Stimulated activated naive B cell treated with anti-CD40 and anti-IgM and Interleukin-4, amounts not matched to agents 10 μg/mL and 1 μg/mL and 100 μg/mL, for 72 hours (primary cell): ENCODE measurements around the gene OSBPL10.
"Not testable (repeated sequence)": the region's sequence is repeated elsewhere in the genome, so short reads cannot be mapped to it uniquely, and the experiment has no call there.

Source experiments
- ATAC-seq, 2 donors: fragments of 150-1000 bp; cut with Tn5 transposase; replicated peaks; 2 replicates each; pipeline ENCODE4 v1.10.0; 2021; ENCODE audit warnings: moderate library complexity in 1 of 2
- DNase-seq: peaks from one replicate; pipeline ENCODE4 v3.0.0; 2021
- H3K27ac Mint-ChIP-seq: one replicate; pipeline ENCODE4 v1.8.0; 2022; ENCODE audit warnings: mild to moderate bottlenecking, mixed read lengths
- H3K27me3 Mint-ChIP-seq, 2 donors: one replicate each; pipeline ENCODE4 v1.8.0; 2022; ENCODE audit warnings: mixed read lengths in 2 of 2
- H3K36me3 Mint-ChIP-seq, 2 donors: one replicate each; pipeline ENCODE4 v1.8.0; 2022; ENCODE audit warnings: mixed read lengths in 2 of 2, mild to moderate bottlenecking in 1 of 2
- H3K4me1 Mint-ChIP-seq, 2 donors: one replicate each; pipeline ENCODE4 v1.8.0; 2022; ENCODE audit warnings: mixed read lengths in 2 of 2, mild to moderate bottlenecking in 1 of 2
- H3K4me3 Mint-ChIP-seq, 2 donors: one replicate each; pipeline ENCODE4 v1.8.0; 2022; ENCODE audit warnings: mild to moderate bottlenecking in 2 of 2, mixed read lengths in 2 of 2, moderate library complexity in 1 of 2
- H3K9me3 Mint-ChIP-seq, 2 donors: one replicate each; pipeline ENCODE4 v1.8.0; 2022; ENCODE audit warnings: mixed read lengths in 2 of 2, mild to moderate bottlenecking in 1 of 2

OSBPL10 gene, protein sequence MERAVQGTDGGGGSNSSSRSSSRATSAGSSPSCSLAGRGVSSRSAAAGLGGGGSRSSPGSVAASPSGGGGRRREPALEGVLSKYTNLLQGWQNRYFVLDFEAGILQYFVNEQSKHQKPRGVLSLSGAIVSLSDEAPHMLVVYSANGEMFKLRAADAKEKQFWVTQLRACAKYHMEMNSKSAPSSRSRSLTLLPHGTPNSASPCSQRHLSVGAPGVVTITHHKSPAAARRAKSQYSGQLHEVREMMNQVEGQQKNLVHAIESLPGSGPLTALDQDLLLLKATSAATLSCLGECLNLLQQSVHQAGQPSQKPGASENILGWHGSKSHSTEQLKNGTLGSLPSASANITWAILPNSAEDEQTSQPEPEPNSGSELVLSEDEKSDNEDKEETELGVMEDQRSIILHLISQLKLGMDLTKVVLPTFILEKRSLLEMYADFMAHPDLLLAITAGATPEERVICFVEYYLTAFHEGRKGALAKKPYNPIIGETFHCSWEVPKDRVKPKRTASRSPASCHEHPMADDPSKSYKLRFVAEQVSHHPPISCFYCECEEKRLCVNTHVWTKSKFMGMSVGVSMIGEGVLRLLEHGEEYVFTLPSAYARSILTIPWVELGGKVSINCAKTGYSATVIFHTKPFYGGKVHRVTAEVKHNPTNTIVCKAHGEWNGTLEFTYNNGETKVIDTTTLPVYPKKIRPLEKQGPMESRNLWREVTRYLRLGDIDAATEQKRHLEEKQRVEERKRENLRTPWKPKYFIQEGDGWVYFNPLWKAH

GRCh38 chr3:31981206-31982181 lies at the start of gene OSBPL10, which contains the start of gene ZNF860:
Gene OSBPL10 (minus strand): TSS chr3:31981262. CDS start chr3:31981179, 83 bp downstream.
Gene ZNF860 (plus strand): TSS chr3:31981750. CDS start chr3:31989080, 7,330 bp downstream.
- Mint-ChIP-seq H3K27me3 (no peaks in the 10 kb centered on the region), H3K4me3 (peak within 1 kb of the TSS; percentile 94 to 99), H3K36me3 (peaks cover 27 to 56% of the 10 kb centered on the region in 2 donors), H3K27ac (peak within 1 kb of the TSS; percentile 99), H3K9me3 (peaks cover 0 to 2% of the 10 kb centered on the region in 2 donors), H3K4me1 (peaks cover 58 to 76% of the 10 kb centered on the region in 2 donors)
- peak; percentile 54 for DNase-seq
- ATAC-seq: peak; percentile 69

DNA sequence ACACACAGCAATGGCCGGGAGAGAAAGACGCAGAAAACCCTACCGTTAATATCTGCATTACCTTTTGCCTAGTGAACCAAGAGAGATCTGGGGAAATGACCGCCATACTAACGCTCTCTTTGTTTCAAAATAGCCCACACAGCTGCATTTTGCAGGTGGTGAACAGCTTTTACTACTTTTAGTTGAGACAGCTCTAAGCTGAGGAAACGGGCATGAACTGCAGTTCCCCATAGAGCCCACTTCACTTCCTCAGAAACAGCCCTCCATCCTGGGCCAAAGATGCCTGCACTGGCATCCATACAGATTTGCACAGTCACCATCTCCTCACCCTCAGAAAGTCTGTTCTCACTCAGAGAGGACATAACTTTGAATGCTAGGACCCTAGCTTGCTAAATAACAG lies 45.5 kb upstream of the OSBPL10 start:
- ATAC-seq: peak; percentile 91 to 94
- H3K9me3 Mint-ChIP-seq: no peaks in the 10 kb centered on the region
- DNase-seq: peak; percentile 23
- no peaks in the 10 kb centered on the region for H3K36me3 Mint-ChIP-seq
- H3K27ac Mint-ChIP-seq: peak overlapping the region; percentile 3
- peak overlapping the region; percentile 25 to 60 for H3K4me3 Mint-ChIP-seq
- H3K27me3 Mint-ChIP-seq: no peaks in the 10 kb centered on the region
- H3K4me1 Mint-ChIP-seq: peaks cover 24 to 36% of the 10 kb centered on the region in 2 donors

DNA sequence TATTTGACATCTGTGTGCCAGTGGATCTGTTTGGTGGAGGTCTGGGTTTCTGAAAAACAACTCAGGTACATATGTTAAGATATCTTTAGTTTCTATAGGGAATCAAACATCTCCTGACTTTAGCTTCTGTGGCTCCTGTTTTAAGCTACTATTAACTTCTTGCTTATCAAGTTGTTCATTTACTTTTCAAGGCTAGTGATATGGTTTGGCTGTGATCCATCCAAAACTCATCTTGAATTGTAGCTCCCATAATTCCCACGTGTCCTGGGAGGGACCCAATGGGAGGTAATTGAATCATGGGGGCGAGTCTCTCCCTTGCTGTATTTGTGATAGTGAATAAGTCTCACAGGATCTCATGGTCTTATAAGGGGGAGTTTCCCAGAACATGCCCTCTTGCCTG lies 41.9 kb upstream of the OSBPL10 start:
- ATAC-seq: no peak
- H3K4me1 Mint-ChIP-seq: peaks cover 26 to 34% of the 10 kb centered on the region in 2 donors

GRCh38 chr3:32021748-32022147 lies 40.7 kb upstream of the OSBPL10 start:
- ATAC-seq (no peak), DNase-seq (no peak)
- no peaks in the 10 kb centered on the region for H3K27me3 Mint-ChIP-seq
- no peaks in the 10 kb centered on the region for H3K36me3 Mint-ChIP-seq
- peaks cover 22 to 27% of the 10 kb centered on the region in 2 donors for H3K4me1 Mint-ChIP-seq
- no peaks in the 10 kb centered on the region for H3K9me3 Mint-ChIP-seq
- no peak overlapping the region for H3K27ac Mint-ChIP-seq
- no peak overlapping the region for H3K4me3 Mint-ChIP-seq

More for the DNA sequence above, 41.9 kb upstream of the OSBPL10 start:
- no peak for DNase-seq
- Mint-ChIP-seq H3K36me3 (no peaks in the 10 kb centered on the region), H3K9me3 (no peaks in the 10 kb centered on the region), H3K27me3 (no peaks in the 10 kb centered on the region), H3K4me3 (no peak overlapping the region), H3K27ac (no peak overlapping the region)

- Mint-ChIP-seq H3K27ac (no peak overlapping the region), H3K27me3 (no peaks in the 10 kb centered on the region), H3K36me3 (no peaks in the 10 kb centered on the region), H3K9me3 (no peaks in the 10 kb centered on the region), H3K4me1 (peaks cover 16 to 21% of the 10 kb centered on the region in 2 donors), H3K4me3 (no peak overlapping the region)
- no peak for DNase-seq
- no peak for ATAC-seq
Observed at GRCh38 chr3:32021155-32021554, 40.1 kb upstream of the OSBPL10 start.

- H3K9me3 Mint-ChIP-seq: no peaks in the 10 kb centered on the region
- H3K4me3 Mint-ChIP-seq: no peak overlapping the region
- H3K36me3 Mint-ChIP-seq: no peaks in the 10 kb centered on the region
- no peaks in the 10 kb centered on the region for H3K27me3 Mint-ChIP-seq
- ATAC-seq: peak in 1 of 2 donors; percentile 61
- DNase-seq: no peak
- H3K27ac Mint-ChIP-seq: peak overlapping the region; percentile 25
- H3K4me1 Mint-ChIP-seq: peaks cover 14% of the 10 kb centered on the region in 2 donors
Observed at GRCh38 chr3:32018757-32019564, 37.9 kb upstream of the OSBPL10 start.

DNA sequence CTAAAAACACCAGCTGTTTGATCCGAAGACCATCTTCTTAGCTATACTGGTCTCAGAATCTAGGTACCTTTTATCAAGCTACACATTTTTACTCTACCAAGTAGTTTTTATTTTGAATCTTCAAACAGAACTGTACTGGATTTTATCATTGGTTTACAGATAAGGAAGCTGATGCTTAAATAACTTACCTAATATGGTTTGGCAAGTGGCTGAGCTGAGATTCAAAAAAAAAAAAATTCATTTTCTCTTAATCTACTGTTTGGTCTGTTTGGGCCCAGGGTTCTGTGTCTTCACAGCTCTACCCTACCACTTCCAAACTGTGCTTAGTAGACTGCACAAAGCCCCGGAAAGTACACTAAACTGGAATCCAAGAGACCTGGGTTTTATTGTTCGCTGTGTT lies 36.2 kb upstream of the OSBPL10 start:
- Mint-ChIP-seq H3K27ac (no peak overlapping the region), H3K27me3 (no peaks in the 10 kb centered on the region), H3K9me3 (peaks cover 4% of the 10 kb centered on the region in 2 donors), H3K4me1 (peaks cover 11 to 14% of the 10 kb centered on the region in 2 donors), H3K36me3 (peaks cover 0 to 8% of the 10 kb centered on the region in 2 donors), H3K4me3 (no peak overlapping the region)
- DNase-seq (no peak), ATAC-seq (no peak)

DNA sequence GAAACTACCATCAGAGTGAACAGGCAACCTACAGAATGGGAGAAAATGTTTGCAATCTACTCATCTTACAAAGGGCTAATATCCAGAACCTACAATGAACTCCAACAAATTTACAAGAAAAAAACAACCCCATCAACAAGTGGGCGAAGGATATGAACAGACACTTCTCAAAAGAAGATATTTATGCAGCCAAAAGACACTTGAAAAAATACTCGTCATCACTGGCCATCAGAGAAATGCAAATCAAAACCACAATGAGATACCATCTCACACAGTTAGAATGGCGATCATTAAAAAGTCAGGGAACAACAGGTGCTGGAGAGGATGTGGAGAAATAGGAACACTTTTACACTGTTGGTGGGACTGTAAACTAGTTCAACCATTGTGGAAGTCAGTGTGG lies 34.6 kb upstream of the OSBPL10 start:
- H3K9me3 Mint-ChIP-seq, H3K4me3 Mint-ChIP-seq, DNase-seq, H3K27ac Mint-ChIP-seq, H3K27me3 Mint-ChIP-seq, ATAC-seq: not testable (repeated sequence)
- Mint-ChIP-seq H3K4me1 (peaks cover 11 to 18% of the 10 kb centered on the region in 2 donors), H3K36me3 (peaks cover 0 to 14% of the 10 kb centered on the region in 2 donors)

GRCh38 chr3:32010699-32011098 lies 29.6 kb upstream of the OSBPL10 start:
- not testable (repeated sequence) for H3K27me3 Mint-ChIP-seq, ATAC-seq, H3K4me3 Mint-ChIP-seq, DNase-seq, H3K9me3 Mint-ChIP-seq
- peak overlapping the region; percentile 47 for H3K27ac Mint-ChIP-seq
- peaks cover 18 to 20% of the 10 kb centered on the region in 2 donors for H3K4me1 Mint-ChIP-seq
- peaks cover 4 to 27% of the 10 kb centered on the region in 2 donors for H3K36me3 Mint-ChIP-seq

DNA sequence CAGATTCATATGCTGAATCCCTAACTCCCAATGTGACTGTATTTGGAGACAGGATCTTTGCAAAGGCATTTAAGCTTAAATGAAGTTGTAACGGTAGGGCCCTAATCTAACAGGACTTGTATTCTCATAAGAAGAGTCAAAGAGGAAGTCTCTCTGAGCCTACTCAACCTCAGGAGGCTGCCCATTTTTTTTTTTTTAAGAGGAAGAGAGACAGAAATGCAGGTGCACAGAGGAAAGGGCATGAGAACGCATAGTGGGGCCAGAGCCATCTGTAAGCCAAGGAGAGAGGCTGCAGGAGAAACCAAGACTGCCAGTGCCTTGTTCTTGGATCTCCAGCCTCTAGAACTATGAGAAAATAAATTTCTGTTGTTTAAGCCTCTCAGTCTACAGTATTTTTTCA lies 28.9 kb upstream of the OSBPL10 start:
- peaks cover 8 to 10% of the 10 kb centered on the region in 2 donors for H3K9me3 Mint-ChIP-seq
- peaks cover 6 to 27% of the 10 kb centered on the region in 2 donors for H3K36me3 Mint-ChIP-seq
- H3K4me3 Mint-ChIP-seq: peak overlapping the region; percentile 7 to 54
- H3K4me1 Mint-ChIP-seq: peaks cover 18 to 26% of the 10 kb centered on the region in 2 donors
- peak; percentile 100 for ATAC-seq
- H3K27me3 Mint-ChIP-seq: no peaks in the 10 kb centered on the region
- peak overlapping the region; percentile 63 for H3K27ac Mint-ChIP-seq
- peak; percentile 15 for DNase-seq

- H3K27me3 Mint-ChIP-seq: no peaks in the 10 kb centered on the region
- H3K9me3 Mint-ChIP-seq: peaks cover 8 to 10% of the 10 kb centered on the region in 2 donors
- no peak for ATAC-seq
- H3K27ac Mint-ChIP-seq: no peak overlapping the region
- DNase-seq: no peak
- peaks cover 20 to 26% of the 10 kb centered on the region in 2 donors for H3K4me1 Mint-ChIP-seq
- no peak overlapping the region for H3K4me3 Mint-ChIP-seq
- peaks cover 6 to 29% of the 10 kb centered on the region in 2 donors for H3K36me3 Mint-ChIP-seq
Observed at GRCh38 chr3:32009101-32009500, 28.0 kb upstream of the OSBPL10 start.

GRCh38 chr3:32004113-32004765 lies 23.2 kb upstream of the OSBPL10 start:
- H3K4me3 Mint-ChIP-seq: no peak overlapping the region
- peaks cover 0 to 4% of the 10 kb centered on the region in 2 donors for H3K9me3 Mint-ChIP-seq

More at GRCh38 chr3:32004113-32004765, 23.2 kb upstream of the OSBPL10 start:
- Mint-ChIP-seq H3K36me3 (peaks cover 2 to 23% of the 10 kb centered on the region in 2 donors), H3K27ac (no peak overlapping the region), H3K4me1 (peaks cover 41 to 46% of the 10 kb centered on the region in 2 donors), H3K27me3 (no peaks in the 10 kb centered on the region)
- DNase-seq (no peak), ATAC-seq (no peak)
